HG02870 (cell line): ENCODE measurements around the gene SEPTIN6.
A peak's percentile ranks its signal among the peaks of the same experiment; 100 is the strongest.

ENCODE experiments used
- ATAC-seq: cut with Tn5 transposase; IDR thresholded peaks from one replicate; pipeline ENCODE4 v1.9.1; 2021; ENCODE audit warnings: mild to moderate bottlenecking, moderate library complexity; ENCODE audit not compliant: unreplicated experiment

The SEPTIN6 gene

DNA sequence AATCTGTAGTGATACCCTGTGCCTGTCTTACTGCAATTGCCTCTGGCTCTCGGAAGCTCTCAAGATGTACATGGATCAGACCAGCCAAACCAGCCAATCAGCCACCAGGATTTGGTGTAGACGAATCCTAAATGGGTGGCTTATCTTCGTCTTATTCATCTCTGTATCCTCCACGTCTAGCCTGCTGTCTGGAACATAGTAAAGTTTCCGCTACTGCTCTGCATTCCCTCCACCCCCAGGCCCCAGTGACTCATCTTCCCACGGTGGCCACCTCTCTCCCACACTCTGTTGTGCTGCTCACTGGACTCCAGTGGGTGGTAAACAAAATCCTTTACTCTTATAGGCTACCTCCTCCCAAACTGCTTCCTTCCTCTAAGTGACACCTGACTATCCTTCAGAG lies 37.8 kb downstream of the SEPTIN6 start:
- ATAC-seq = peak; percentile 73

DNA sequence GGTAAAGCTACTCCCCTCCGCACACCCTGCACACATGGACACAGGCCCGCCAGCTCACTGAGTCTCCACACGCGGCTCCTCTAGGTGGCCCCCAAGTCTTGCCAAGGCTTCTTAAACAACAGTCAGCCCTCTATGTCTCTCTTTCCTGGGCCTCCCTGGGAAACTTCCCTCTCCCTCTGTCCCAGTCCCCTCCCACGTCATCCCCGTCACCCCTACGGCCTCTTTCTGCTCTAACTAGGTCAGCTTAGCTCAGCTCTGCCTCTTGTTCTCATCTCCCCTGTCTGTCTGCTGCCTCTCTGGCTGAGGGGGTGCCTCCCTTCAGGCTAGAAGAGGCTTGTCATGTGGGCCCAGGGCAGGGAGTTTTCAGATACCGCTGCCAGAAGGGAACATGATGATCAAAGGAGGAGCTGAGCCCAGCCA lies 38.8 kb downstream of the SEPTIN6 start:
- ATAC-seq = no peak

DNA sequence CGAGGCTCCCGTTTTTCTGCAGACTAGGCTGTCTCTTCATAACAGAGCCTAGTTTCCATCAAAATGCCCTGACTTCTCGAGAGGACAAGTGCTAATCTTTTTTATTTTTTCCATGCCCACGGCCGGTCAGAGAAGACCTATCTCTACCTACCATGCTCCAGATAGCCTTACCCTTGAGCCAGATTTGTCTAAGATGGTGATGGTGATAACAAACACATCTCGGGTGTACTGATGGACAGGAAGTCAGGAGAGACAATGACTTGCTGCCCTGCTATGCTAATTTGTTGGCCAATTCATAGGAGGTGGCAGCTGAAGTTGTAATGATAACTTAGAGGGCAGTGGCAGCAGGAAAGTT lies 44.6 kb downstream of the SEPTIN6 start:
- ATAC-seq = peak; percentile 2

DNA sequence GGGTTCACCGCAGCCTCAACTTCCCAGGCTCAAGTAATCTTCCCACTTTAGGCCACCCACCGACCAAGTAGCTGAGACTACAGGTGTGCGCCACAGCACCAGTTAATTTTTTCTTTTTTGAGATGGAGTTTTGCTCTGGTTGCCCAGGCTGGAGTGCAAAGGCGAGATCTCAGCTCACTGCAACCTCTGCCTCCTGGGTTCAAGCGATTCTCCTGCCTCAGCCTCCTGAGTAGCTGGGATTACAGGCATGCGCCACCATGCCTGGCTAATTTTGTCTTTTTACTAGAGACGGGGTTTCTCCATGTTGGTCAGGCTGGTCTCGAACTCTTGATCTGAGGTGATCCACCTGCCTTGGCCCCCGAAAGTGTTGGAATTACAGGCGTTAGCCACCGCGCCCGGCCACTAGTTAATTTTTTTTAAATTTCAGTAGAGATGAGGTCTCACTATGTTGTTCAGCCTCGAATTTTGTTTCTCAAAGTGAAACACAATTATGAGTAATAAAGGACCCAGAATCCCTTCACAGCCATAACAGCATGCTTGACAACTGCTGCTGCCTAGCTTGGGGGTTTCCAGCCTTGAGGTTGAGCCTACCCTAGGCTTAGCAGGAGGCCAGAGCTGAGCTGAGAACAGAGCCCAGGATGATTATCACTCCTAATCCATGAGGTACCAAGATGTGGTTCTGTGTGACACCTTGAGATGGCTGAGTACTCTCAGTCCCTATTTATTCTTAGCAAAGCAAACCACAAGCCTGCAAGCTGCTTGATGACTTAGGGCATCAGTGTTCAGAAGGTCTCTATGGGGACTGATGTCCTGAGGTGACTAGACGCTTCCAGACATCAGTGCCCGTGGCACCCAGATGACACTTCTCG lies 45.2 kb downstream of the SEPTIN6 start:
- ATAC-seq = peak; percentile 97

DNA sequence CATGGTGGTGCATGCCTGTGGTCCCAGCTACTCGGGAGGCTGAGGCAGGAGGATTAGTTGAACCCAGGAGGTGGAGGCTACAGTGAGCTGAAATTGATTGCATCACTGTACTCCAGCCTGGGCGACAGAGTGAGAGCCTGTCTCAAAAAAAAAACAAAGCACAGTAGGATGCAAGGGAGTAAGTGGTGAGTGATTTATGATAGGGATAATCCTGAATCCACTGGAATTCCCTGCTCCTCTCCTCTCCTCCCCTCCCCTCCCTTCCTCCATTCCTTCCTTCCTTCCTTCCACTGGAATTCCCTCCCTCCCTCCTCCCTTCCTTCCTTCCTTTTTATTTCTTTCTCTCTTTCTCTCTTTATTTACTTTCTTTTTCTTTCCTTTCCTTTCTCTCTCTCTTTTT lies 45.9 kb downstream of the SEPTIN6 start:
- no peak for ATAC-seq

DNA sequence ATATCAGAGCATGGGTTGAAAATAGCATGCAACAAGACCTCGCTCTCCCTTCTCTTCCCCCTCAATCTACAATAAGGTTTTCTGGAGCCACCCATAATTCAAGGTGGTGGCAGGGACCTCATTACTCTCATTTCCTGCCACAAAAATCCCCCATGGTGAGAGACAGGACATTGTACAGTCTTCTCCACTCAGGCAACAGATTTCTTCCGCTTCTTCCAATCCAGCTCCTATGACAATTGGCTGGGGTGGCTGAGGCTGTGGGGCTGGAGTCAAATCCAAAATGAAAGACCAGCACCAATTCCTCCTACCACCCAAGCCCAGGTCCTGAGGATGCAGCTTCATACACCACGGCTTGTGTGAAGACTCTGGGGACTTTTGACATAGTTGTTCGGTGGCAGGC lies 46.5 kb downstream of the SEPTIN6 start:
- peak; percentile 14 for ATAC-seq

DNA sequence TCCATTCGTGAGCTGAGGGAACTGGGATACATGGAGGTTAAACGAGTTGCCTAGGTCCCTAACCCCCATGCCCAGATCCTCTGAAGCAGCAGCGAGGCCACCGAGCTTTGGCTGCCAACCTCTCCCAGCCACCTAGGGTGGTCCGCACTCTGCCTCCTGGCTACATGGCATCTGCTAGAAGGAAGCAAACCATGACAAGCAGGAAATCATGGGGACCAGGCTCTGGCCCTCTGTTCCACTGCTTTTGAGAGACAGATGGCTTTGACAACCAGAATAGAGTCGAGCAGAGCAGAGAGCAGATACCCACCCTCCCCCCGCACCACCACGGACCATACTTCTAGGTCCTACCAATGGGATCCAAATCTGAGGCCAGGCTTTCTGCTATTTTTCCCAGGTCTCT lies 49.3 kb downstream of the SEPTIN6 start:
- no peak for ATAC-seq
